ENCODE data around the gene C1orf52.
"Not testable (repeated sequence)": the region's sequence is repeated elsewhere in the genome, so short reads cannot be mapped to it uniquely, and the experiment has no call there.

Gene C1orf52

DNA sequence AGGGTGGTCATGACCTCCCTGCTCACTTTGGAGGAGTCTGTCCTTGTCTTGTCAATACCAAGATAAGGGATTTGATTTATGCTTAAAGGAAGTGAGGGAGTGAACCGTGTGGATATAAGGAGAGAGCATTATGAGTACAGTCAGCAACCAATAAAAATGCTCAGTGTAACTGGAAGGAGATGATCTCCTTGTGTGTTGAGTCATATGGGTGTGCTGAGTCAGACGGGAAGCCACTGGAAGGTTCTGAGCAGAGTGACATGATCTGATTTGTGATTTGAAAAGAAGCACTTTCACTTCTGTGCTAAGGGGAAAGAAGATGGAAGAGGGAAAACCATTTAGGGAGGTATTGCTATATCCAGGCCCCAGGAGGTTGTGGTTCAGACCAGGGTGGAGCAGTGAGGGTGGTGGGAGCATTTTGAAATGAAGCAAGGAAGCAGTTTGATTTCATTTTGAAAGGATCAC, 19.4 kb upstream of the C1orf52 start:
- peak in 36 of 56 donors; percentile 2 to 76 (median 26) for DNase-seq

- no peak for DNase-seq
These were observed 18.3 kb upstream of the C1orf52 start for GRCh38 chr1:85277802-85278201.

DNA sequence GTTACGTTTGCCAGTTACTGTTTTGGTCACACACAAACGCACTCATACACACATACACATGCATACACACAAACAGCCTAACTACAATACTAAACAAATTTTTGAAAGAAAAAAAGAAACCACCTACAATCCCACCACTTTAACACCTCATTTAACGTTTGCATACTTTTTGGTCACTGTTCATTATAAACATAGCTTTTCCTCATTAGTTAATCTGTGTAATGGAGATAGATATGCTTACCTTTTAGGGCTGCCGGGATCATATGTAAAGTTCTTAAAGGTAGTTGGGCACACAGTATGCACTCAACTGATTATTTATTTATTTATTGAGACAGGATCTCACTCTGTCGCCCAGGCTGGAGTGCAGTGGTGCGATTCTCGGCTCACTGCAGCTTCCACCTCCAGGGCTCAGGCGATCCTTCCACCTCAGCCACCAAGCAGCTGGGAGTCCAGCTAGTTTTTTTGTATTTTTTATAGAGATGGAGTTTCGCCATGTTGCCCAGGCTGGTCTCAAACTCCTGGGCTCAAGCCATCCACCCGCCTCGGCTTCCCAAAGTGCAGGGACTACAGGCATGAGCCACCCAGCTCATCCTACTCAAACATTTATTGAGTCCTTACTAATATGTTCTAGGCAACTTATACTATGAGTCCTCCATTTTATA, 17.6 kb upstream of the C1orf52 start:
- no peak for DNase-seq

DNA sequence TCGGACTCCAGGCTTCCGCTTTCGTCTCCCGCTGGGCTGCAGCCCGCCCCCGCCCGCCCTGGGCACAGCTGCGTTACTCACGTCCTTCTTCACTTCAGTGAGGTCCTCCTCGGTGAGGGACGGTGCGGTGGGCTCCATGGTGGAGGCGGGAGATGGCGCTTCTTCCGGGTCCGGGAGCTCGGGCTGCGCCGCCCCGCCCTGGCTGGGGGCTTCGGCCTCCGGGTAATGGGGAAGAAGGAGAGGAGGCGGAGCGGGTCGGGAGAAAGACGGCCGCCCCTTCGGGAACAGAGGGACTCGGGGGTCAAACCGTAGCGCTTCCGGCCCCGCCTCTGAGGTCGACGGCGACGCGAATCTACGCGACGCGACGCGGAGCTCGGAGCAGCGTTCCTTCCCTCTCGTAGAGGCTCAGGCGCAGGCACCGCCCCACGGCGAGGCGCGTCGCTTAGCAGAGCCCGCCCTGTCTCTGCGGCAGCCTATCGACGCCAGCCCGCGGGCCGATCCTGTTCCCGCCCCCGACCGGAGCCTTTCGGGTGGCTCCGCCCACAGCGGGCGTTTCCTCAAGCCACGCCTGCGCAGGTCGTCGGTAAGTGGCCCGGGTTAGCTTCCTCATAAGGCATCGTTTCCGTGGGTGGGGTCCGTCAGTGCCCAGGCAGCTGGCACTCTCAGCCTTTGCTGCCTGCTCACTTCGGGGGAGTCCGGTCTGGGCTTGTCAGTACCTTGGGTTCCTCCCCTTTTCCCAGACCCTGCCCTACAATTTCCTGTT, 16.9 kb upstream of the C1orf52 start, which contains the start of gene BCL10:
Gene BCL10 (minus strand): TSS at position 418 of the 763 bp plus-strand sequence. CDS start 280 bp downstream, at position 138.
- DNase-seq = peak; percentile 79 to 99 (median 97)

GRCh38 chr1:85275701-85276214, 16.3 kb upstream of the C1orf52 start:
- peak in 4 of 56 donors; percentile 25 to 30 (median 28) for DNase-seq

GRCh38 chr1:85274969-85275453, 15.5 kb upstream of the C1orf52 start:
- no peak for DNase-seq

DNA sequence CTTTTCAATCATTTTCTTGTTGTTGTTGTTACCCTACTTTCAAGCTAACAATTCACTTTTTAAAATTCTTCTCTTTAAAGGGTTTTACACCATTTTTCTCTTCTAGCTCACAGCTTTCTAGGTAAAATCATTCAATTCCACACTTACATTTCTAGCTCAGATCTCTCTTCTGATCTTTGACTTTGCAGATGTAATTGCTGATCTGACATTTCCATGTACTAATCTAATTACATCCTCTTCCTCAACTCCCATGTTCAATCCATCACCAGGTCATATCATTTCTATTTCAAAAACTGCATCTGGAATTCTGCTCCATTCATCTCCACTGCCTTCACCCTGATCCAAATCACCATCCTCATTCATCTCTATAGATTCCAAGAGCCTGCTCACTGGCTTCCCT, 13.9 kb upstream of the C1orf52 start:
- DNase-seq = no peak

DNA sequence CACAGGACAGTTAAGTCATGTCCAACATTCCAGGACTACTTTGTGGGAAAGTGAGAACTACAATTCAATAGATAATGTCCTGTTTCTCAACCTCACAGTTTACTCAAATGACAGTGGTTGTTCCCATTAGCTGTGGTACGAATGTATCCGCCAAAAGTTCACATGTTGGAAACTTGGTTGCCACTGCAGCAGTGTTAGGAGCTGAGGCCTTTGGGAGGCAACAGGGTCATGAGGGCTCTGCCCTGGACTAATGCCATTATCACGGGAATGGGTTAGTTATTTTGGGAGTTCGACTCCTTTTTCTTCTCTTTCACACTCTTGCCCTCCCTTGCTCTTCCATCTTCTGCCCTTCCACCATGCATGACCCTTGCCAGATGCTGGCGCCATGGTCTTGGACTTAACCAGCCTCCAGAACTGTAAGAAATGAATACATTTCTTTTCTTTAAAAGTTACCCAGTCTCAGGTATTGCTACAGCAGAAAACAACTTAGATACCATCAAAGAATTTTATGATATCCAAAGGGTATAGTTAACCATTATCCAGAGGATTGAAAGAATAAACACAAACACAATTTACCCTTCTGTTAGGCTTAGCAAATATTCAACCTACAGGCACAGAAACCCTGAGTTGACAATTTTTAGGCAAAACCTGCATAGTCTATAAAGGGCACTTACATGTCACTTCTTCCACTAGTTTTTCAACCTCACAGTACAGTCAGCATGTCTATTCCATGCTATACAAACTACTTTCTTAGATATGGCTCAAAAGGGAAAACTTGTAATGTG, 9.5 kb upstream of the C1orf52 start:
- no peak for DNase-seq

DNA sequence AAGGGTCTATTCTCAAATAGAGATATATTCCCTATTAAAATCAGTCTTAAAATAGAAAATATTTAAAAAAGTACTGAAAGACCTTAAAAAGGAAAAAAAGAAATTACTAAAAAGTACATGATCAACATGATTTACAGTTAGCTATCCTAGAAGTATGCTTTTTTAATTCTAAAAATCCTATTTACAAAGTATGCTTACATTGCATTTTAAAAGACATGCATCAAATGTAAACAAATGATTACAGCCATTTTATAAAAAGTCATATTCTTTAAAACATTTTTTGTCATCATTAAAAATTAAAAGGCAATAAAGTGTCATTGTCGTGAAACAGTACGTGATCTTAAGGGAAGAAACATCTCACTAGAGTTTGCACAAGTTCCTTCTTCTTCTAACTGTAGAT, 7.9 kb upstream of the C1orf52 start:
- DNase-seq = no peak

- DNase-seq = no peak
These were observed 4.7 kb upstream of the C1orf52 start for GRCh38 chr1:85264150-85264549.

DNA sequence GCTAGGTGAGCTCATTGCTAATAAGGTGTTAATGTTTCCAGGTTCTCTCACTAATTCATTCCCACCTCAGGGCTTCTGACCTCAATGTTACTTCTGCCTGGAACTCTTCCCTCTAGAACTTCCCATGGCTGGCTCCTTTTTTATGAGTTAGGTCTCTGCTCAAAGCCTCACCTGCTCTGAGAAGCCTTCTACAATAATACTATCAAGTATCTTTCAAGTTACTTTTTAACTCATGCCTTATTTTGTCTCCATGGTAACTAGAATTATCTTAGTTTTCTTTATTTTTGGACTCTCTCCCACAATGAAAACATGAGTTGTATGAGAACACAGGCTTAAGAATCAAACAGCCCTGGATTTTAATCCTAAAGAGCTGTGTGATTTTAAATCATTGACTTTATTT, 3.5 kb upstream of the C1orf52 start:
- DNase-seq = no peak

DNA sequence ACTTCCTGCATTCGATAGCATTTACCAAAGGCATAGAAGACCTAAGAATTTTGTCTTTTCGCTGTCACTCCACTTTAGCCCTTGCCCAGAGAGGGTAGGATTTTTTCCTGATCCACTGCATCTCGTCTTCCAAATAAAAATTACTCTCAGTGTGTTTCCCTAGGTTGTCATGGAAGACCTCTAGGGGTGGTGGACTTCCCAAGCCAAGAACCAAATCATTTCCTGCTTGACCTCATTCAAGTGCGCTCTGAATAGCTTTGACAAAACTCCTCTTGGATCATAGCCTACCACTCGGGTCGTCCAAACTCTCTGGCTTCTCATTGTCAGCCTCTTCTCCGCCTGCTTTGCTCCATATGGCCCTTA, 431 bp upstream of the C1orf52 start:
- peak in 3 of 56 donors; percentile 29 to 41 (median 40) for DNase-seq

GRCh38 chr1:85258536-85259117, 835 bp downstream of the C1orf52 start:
- DNase-seq = peak in 3 of 56 donors; percentile 2 to 6 (median 6)

DNA sequence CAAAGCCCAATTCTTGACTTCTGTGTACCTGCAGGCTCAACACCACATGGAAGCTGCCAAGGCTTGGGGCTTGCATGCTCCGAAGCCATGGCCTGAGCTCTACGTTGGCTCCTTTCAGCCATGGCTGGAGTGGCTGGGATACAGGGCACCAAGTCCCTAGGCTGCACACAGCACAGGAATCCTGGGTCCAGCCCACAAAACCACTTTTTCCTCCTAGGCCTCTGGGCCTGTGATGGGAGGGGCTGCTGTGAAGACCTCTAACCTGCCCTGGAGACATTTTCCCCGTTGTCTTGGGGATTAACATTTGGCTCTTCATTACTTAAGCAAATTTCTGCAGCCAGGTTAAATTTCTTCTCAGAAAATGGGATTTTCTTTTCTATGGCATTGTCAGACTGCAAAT, 10.4 kb downstream of the C1orf52 start:
- not testable (repeated sequence) for DNase-seq

DNA sequence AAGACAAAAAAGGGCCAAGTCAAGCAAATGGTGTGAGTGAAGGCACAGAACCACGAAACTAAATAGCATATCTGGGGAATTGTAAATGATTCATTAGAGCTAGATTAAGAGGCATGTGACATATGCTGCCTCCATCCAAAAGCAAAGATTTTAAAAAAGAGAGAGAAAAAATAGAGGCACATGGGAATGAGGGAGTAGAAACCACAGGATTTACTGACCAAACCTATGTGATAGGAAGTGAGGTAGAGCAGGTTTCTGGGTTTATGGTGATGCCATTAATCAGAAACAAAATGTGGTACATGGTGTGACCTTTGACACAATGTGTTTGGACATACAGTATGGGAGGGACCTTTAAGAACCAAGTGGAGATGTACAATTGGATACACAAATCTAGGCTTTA, 13.6 kb downstream of the C1orf52 start:
- DNase-seq = no peak

DNA sequence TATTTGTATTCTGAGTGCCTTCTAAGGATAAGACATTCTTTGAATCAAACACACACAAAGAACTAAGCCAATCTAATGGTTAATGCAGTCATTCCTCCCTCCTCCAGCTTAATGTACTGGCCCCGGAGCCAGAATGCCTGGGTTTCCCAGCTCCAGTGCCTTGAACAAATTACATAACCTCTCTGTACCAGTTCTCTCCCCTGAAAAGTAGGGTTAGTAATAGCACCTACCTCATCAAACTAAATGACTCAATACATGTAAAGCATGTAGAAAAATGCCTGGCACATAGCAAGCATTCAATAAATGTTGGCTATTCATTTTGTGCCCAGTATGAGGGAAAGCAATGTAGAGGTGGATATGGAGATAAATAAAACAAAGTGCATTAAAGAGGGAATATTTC, 14.0 kb downstream of the C1orf52 start:
- no peak for DNase-seq

- DNase-seq = no peak
These were observed 15.0 kb downstream of the C1orf52 start for GRCh38 chr1:85244271-85245061.

GRCh38 chr1:85243372-85243771, 16.1 kb downstream of the C1orf52 start:
- DNase-seq = no peak

- DNase-seq = no peak
These were observed 18.8 kb downstream of the C1orf52 start for GRCh38 chr1:85240643-85241042.

GRCh38 chr1:85240174-85240601, 19.3 kb downstream of the C1orf52 start:
- DNase-seq = peak in 1 of 56 donors; percentile 0
